SU-DHL-6 (cell line): ENCODE measurements around the gene PREX1.

Experiments used
- EZH2phosphoT487 ChIP-seq: fragments of 200-600 bp; sonication (generic), shearing (Covaris generic); conservative IDR thresholded peaks from 2 replicates; pipeline ENCODE4 v1.6.1; 2018; ENCODE audit warnings: mild to moderate bottlenecking, antibody characterized with exemption, low read length, moderate library complexity, mixed read lengths
- TF ChIP-seq, protein P1 (sequence below): fragments of 200-600 bp; sonication (generic); IDR thresholded peaks from one replicate; pipeline ENCODE4 v1.5.1; 2017; ENCODE audit warnings: antibody characterized with exemption, mild to moderate bottlenecking, low read length, moderate library complexity; ENCODE audit not compliant: insufficient read depth, poor library complexity, severe bottlenecking

DNA sequence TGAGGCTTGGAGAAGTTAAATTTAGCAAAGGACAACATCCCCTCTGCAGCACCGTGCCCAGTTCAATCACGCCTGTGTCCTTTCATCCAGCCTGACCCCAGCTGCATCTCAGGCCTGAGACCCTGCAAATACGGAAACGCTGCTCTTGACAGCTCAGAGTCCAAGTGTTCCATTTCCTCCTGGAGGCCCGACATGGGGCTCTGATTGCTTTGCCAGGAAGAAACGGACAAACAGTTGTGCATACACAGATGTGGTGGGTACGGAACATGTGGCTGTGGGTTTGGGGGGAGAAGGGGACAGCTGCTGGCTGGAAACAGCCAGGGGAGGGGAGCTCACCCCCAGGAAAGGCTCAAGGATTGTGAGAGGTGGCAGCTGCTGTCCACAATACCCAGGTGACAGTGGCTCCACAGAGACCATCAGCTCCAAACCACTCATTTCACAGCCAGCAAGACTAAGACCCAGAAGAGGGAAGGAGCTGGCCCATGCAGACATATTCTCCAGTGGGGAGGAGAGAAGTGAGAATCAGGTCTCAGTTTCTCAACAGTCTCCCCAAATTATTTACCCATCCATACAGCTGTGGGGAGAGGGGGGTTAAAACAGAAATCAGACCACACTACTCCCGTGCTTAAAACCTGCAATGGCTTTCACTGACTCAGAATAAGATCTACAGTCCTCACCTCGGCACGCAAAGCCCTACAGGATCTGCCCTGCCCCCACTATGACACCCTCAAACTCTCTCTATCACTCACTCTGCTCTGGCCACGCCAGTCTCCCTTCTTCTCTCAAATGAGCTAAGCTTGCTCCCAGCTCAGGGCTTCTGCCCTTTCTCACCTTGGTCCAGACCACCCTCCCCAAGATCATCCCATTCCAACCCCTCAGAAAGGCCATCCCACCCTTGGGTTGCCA, 89.1 kb downstream of the PREX1 start:
- TF ChIP-seq, protein P1, sequence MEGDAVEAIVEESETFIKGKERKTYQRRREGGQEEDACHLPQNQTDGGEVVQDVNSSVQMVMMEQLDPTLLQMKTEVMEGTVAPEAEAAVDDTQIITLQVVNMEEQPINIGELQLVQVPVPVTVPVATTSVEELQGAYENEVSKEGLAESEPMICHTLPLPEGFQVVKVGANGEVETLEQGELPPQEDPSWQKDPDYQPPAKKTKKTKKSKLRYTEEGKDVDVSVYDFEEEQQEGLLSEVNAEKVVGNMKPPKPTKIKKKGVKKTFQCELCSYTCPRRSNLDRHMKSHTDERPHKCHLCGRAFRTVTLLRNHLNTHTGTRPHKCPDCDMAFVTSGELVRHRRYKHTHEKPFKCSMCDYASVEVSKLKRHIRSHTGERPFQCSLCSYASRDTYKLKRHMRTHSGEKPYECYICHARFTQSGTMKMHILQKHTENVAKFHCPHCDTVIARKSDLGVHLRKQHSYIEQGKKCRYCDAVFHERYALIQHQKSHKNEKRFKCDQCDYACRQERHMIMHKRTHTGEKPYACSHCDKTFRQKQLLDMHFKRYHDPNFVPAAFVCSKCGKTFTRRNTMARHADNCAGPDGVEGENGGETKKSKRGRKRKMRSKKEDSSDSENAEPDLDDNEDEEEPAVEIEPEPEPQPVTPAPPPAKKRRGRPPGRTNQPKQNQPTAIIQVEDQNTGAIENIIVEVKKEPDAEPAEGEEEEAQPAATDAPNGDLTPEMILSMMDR: no peak
- TF ChIP-seq EZH2phosphoT487: no peak
